ENCODE measurements around the gene NADK.
A peak's percentile ranks its signal among the peaks of the same experiment; 100 is the strongest.

Gene NADK

GRCh38 chr1:1786836-1787605, 8.8 kb upstream of the NADK start:
- DNase-seq (ENCODE audit: low read depth), result no peak

DNA sequence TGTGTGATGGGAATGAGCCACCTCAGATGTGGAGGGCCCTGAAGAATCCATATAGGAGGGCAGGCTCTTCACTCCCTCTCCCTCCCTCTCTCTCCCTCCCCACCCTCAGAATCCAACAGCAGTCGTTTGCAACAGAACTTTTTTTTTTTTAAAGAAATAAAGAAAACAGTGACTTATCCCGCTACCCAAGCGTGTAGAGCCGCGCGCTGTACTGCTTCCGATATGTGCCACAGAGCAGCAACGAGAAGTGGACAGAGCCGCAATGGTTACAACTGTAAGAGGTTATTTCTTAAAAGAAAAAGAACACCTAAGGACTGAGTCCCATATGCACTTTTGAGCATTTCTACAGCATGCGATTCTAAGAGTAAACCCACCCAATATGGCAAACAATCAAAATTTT, 7.4 kb upstream of the NADK start:
- no peak for DNase-seq (ENCODE audit: low read depth)

- DNase-seq (ENCODE audit: low read depth), result no peak
These were observed 6.7 kb upstream of the NADK start for GRCh38 chr1:1784933-1785332.

DNA sequence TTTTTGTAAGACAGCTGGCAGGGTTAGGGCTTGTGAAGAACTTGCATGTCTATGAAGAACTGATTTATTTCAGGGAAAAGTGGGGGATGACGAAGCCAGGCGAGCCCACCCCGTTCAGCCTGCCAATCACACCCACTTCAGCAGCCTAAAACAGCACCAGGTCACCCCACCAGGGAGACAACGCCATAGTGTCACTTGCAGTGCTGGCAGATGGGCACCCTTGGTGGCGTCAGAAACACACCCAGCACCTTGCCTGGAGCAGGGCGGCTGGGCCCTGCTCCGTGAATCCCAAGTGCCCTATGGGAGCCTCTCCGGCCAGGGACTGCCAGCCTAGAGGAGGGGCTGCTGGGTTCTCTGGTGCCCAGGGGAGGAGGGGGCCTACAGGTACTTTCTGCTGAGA, 5.0 kb upstream of the NADK start:
- no peak for DNase-seq (ENCODE audit: low read depth)

- DNase-seq (ENCODE audit: low read depth), result no peak
These were observed 4.3 kb upstream of the NADK start for GRCh38 chr1:1782399-1783221.

GRCh38 chr1:1781526-1781903, 3.2 kb upstream of the NADK start:
- no peak for DNase-seq (ENCODE audit: low read depth)

DNA sequence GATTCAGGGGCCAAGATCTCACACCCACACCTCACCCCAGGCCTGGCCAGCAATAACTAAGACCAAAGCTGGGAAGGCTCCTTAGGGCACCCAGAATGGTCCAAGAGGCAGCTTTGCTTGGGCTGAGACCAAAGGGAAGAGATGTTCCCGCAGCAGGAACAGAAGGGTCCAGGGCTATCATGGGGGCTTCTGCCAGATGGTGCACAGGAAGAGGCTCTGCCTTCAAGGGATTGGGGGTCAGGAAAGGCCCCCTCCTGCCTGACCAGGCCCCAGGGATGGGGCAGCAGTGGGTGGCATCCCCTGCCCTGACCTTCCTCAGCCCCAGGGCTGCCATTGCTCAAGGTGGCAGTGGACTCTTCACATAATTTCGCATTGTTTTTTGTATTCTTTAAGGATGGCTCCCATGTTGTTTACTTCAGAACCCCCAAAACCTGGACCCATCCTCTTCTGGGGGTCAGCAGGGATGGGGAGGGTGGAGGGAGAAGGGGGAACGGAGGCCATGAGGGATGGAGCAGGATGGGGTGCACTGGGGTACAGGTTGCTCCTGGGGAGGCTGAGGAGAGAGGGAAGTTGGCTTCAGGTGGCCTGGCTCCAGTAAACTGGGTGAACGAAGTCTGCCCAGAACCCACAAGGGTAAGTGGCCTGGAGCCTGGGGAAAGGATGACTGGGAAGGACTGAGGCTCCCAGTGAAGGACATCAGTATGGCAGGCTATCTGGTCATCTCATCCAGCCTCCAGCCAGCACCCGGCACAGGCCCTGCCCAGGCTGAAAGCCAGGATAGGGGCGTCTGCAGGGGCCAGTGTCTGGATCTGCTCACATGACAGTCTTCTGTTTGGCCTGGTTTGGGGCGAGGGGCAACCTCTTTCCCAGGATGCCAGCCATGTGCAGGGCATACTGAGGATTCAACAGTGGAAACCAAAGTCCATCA, 2.6 kb upstream of the NADK start:
- DNase-seq (ENCODE audit: low read depth), result no peak

GRCh38 chr1:1779691-1780597, 1.7 kb upstream of the NADK start:
- DNase-seq (ENCODE audit: low read depth), result peak; percentile 27

DNA sequence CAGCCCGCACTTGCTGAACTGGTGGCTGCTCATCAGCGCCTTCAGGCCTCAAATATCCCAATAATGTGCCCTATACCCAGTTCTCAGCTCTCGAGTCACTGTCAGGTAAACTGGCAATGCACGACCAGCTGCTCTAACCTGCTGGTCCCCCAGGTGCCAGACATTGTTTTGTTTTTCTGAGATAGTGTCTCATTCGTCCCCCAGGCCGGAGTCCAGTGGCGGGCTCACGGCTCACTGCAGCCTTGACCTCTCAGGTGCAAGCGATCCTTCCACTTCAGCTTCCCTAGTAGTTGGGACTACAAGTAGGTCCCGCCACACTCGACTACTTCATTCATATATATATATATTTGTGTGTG, 1.0 kb upstream of the NADK start:
- DNase-seq (ENCODE audit: low read depth), result no peak

- peak; percentile 62 for DNase-seq (ENCODE audit: low read depth)
These were observed 521 bp upstream of the NADK start for GRCh38 chr1:1778663-1779319.

GRCh38 chr1:1777583-1777899, 729 bp downstream of the NADK start:
- no peak for DNase-seq (ENCODE audit: low read depth)

DNA sequence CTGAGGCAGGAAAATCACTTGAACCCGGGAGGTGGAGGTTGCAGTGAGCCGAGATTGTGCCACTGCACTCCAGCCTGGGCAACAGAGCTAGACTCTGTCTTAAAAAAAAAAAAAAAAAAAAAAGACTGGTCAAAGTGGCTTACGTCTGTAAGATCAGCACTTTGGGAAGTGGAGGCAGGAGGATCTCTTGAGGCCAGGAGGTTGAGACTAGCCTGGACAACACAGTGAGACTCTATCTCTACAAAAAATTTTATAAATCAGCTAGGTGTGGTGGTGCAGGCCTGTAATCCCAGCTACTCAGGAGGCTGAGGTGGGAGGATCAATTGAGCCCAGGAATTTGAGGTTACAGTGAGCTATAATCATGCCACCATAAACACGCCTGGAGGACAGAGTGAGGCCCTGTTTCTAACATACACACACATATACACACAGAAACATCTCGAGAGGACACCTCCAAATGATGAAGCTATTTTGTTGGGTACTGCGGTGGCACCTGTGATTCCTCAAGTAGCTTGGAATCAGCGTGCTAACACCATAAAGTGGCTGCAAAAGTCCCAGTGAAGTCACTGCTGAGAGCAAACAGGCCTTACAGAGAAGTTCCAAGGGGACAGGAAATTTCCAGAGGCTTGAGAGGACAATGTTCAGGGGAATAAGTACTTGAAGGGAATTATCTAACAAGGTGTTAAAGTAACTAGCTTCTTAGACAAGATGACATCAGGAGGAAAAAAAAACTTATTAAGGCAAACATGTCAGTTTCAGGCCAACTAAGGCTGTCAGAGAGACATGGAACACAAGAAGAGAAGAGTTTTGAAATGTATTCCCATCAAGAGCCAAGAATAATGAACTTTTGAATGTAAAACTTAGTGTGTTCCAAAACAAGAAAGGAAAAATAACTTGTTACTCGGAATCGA, 1.3 kb downstream of the NADK start:
- DNase-seq (ENCODE audit: low read depth), result no peak

DNA sequence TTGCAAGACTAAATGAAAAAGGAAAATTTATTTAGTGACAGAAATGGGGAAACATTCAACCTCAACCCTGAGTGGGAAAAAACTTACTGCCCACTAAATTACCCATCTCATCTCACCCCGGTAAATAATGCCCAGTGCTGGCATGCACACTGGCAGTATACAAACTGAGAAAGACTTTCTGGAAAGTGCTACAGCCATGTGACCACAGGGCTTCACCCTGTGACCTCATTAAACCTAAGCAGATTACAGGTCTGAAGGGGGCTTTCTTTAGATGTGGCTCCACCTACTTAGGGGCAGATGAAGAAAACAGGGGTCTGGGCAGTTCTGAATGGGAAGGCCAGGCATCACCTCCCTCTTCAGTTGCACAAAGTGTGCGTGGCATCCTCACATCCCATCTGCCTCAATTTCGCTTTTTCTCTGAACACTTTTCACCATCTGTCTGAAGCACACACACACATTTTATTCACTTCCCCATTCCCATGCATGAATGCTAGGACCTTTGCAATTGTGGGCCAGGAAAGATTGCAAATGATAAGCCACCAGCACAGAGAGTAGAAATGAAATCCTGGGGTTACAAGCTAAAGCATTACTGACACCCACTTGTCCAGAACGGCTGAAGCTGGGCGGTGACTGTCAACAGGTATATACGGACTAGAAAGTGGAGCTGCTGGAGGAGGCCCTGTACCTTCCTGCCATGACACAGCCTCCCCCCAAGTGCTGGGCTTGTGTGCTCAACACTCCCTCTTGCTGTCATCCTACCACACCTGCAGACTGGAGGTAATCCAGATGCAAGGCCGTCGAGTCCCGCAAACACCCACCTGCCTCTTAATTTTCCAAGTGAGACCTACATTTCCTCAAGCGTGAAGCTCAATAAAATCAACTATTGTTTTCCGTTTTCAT, 2.7 kb downstream of the NADK start:
- DNase-seq (ENCODE audit: low read depth), result no peak

DNA sequence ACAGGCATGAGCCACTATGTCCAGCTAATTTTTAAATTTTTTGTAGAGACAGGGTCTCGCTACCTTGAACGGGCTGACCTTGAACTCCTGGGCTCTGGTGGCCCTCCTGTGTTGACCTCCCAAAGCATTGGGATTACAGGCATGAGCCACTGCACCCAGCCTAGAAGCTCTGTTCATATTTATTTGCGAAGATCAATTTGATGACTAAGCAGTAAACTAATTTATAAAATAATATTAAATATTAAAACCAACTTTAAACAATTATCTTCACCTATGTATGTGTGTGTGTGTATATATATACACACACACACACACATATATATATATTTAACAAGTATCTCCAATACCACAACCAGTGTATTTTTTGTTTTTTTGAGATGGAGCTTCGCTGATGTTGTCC, 4.4 kb downstream of the NADK start:
- no peak for DNase-seq (ENCODE audit: low read depth)

DNA sequence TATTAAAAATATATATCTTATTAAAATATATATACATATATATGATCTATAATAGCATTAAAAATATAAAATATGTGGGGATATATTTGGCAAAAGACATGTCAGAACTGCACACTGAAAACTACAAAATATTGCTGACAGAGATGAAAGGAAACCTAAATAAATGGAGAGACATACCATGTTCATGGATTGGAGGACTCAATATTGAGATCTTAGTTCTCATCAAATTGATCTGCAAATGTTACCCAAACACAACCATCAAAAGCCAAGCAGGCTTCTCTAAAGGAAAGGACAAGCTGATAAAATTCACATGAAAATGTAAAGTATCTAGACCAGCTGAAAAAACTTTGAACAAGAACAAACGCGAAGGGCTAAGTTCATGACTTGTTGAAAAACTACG, 7.2 kb downstream of the NADK start:
- DNase-seq (ENCODE audit: low read depth), result no peak

- no peak for DNase-seq (ENCODE audit: low read depth)
These were observed 8.2 kb downstream of the NADK start for GRCh38 chr1:1770102-1770501.

- DNase-seq (ENCODE audit: low read depth), result no peak
These were observed 9.8 kb downstream of the NADK start for GRCh38 chr1:1768249-1768992.

- no peak for DNase-seq (ENCODE audit: low read depth)
These were observed 13.3 kb downstream of the NADK start for GRCh38 chr1:1764876-1765470.
